Muscle of leg (tissue), 11 donors: ENCODE data around the gene CPXM1. TPM values are rescaled to one million over a fixed set of nuclear protein-coding genes. Genes with fewer than 3 reads are reported as not detected.
"Not testable (repeated sequence)": the region's sequence is repeated elsewhere in the genome, so short reads cannot be mapped to it uniquely, and the experiment has no call there.

Source experiments
- DNase-seq: peaks from one replicate; pipeline ENCODE4 v3.0.0; 2013
- H3K27ac ChIP-seq: one replicate; pipeline ENCODE4 v1.5.1; 2013; ENCODE audit warnings: mild to moderate bottlenecking, low read length, control low read depth
- H3K27me3 ChIP-seq: one replicate; pipeline ENCODE4 v1.6.1; 2013; ENCODE audit warnings: low read length; ENCODE audit not compliant: control insufficient read depth, insufficient read depth
- H3K36me3 ChIP-seq: one replicate; pipeline ENCODE4 v1.6.1; 2013; ENCODE audit warnings: low read length; ENCODE audit not compliant: control insufficient read depth, insufficient read depth
- H3K4me1 ChIP-seq: one replicate; pipeline ENCODE4 v1.6.1; 2013; ENCODE audit warnings: low read length; ENCODE audit not compliant: control insufficient read depth, insufficient read depth
- H3K4me3 ChIP-seq: one replicate; pipeline ENCODE4 v1.5.1; 2013; ENCODE audit warnings: low read length, control low read depth
- H3K9me3 ChIP-seq: replicated peaks from 2 replicates; pipeline ENCODE4 v1.6.1; 2013; ENCODE audit warnings: low read depth, low read length; ENCODE audit not compliant: control insufficient read depth
- WGBS: methylation state at CpG from one replicate; pipeline ENCODE4 v1.1.5; 2013; ENCODE audit warnings: missing lambda C conversion rate; ENCODE audit not compliant: insufficient coverage; 5-methylcytosine and 5-hydroxymethylcytosine counted together
- polyA plus RNA-seq, 8 donors: library from polyadenylated mRNA; unstranded; fragments of 120-200 nt; gene quantifications; one replicate each; pipeline versions ENCODE4 v1.2.1 to v1.2.3, GENCODE V29; 2013; ENCODE audit warnings: inconsistent platforms in 1 of 8, low replicate concordance in 1 of 8; ENCODE audit not compliant: insufficient read length in 8 of 8, insufficient read depth in 1 of 8
- total RNA-seq: library from RNA; stranded (reverse); fragments of 120-200 nt; gene quantifications from one replicate; pipeline ENCODE4 v1.2.4, GENCODE V29; 2013

CPXM1 gene
- total and polyA plus RNA-seq, 9 donors: 41.5 to 83.9 (median 61.4) TPM

- 82% methylated on average over 10 of the region's 11 CpGs for WGBS
- Histone ChIP-seq H3K4me1 (peaks cover 12% of the 10 kb centered on the region), H3K27ac (no peak overlapping the region), H3K36me3 (peaks cover 31% of the 10 kb centered on the region), H3K4me3 (no peak overlapping the region), H3K27me3 (peaks cover 6% of the 10 kb centered on the region), H3K9me3 (no peaks in the 10 kb centered on the region)
- no peak for DNase-seq
Measured at GRCh38 chr20:2794866-2795447, 5.5 kb downstream of the CPXM1 start.

- no peak overlapping the region for H3K4me3 ChIP-seq
- WGBS: 84% methylated on average over 22 of the region's 23 CpGs
- H3K9me3 ChIP-seq: no peaks in the 10 kb centered on the region
- H3K27ac ChIP-seq: no peak overlapping the region
- H3K36me3 ChIP-seq: peaks cover 31% of the 10 kb centered on the region
- no peak for DNase-seq
- H3K4me1 ChIP-seq: peaks cover 6% of the 10 kb centered on the region
- H3K27me3 ChIP-seq: peaks cover under 1% of the 10 kb centered on the region
Measured at GRCh38 chr20:2794202-2794748, 6.2 kb downstream of the CPXM1 start.

DNA sequence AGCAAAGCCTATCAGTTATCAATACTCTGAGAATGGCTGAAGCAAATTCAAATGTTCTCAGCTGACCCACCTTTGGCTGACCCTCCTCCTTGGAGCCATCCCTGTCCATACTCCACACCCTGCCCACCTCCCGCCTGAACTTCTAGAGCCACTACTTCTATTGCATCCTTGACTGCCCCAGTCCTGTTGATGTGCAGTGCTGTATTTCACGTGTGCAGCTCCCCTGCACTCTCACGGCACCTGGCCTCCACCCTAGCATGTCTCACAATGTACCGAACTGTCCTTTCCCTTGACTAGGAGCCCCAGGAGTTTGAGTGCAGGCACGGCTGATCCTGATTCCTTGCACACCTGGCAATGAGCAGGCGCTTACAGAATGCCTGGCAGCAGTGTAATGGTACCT lies 7.0 kb downstream of the CPXM1 start:
- DNase-seq: no peak
- Histone ChIP-seq H3K36me3 (peaks cover 26% of the 10 kb centered on the region), H3K4me3 (no peak overlapping the region), H3K9me3 (no peaks in the 10 kb centered on the region), H3K27me3 (no peaks in the 10 kb centered on the region), H3K4me1 (no peaks in the 10 kb centered on the region), H3K27ac (no peak overlapping the region)
- WGBS: 76% methylated on average over 6 of the region's 6 CpGs

GRCh38 chr20:2783908-2784566 lies 16.4 kb downstream of the CPXM1 start:
- H3K4me1 ChIP-seq: no peaks in the 10 kb centered on the region
- peaks cover 3% of the 10 kb centered on the region for H3K27me3 ChIP-seq
- no peak overlapping the region for H3K4me3 ChIP-seq
- no peaks in the 10 kb centered on the region for H3K9me3 ChIP-seq
- no peaks in the 10 kb centered on the region for H3K36me3 ChIP-seq
- DNase-seq: no peak
- 50% methylated on average over 1 of the region's 6 CpGs for WGBS
- no peak overlapping the region for H3K27ac ChIP-seq

GRCh38 chr20:2780948-2781347 lies 19.5 kb downstream of the CPXM1 start:
- H3K27me3 ChIP-seq: peaks cover 3% of the 10 kb centered on the region
- H3K4me3 ChIP-seq: no peak overlapping the region
- DNase-seq: no peak
- no peaks in the 10 kb centered on the region for H3K36me3 ChIP-seq
- no CpG with 5 or more reads among the region's 3 CpGs for WGBS
- H3K4me1 ChIP-seq: no peaks in the 10 kb centered on the region
- no peak overlapping the region for H3K27ac ChIP-seq
- no peaks in the 10 kb centered on the region for H3K9me3 ChIP-seq

DNA sequence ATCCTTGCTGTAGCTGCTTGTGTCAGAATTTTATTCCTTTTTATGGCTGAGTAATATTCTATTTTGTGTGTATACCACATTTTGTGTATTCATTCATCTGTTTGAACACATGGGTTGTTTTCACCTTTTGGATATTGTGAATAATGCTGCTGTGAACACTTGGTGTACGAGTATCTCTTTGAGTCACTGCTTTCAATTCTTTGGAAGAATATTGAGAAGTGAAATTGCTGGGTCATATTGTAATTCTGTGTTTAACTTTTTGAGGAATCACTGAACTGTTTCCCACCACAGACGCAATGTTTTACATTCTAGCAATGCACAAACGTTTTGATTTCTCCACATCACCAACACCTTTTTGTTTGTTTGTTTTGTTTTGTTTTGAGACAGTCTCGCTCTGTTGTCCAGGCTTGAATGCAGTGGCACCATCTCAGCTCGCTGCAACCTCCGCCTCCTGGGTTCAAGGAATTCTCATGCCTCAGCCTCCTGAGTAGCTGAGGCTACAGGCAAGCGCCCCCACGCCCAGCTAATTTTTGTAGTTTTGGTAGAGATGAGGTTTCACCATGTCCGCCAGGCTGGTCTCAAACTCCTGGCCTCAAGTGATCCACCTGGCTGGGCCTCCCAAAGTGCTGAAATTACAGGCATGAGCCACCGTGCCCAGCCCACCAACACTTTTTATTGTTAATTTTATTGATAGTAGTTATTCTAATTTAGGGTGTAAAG lies 21.7 kb downstream of the CPXM1 start:
- Histone ChIP-seq H3K36me3 (no peaks in the 10 kb centered on the region), H3K27ac (no peak overlapping the region), H3K4me3 (no peak overlapping the region), H3K27me3 (peaks cover 3% of the 10 kb centered on the region), H3K4me1 (no peaks in the 10 kb centered on the region), H3K9me3 (no peaks in the 10 kb centered on the region)
- DNase-seq: no peak
- 84% methylated on average over 3 of the region's 10 CpGs for WGBS

GRCh38 chr20:2775139-2775538 lies 25.3 kb downstream of the CPXM1 start:
- no peak overlapping the region for H3K4me3 ChIP-seq
- no peak for DNase-seq
- no peaks in the 10 kb centered on the region for H3K4me1 ChIP-seq
- peaks cover 3% of the 10 kb centered on the region for H3K27me3 ChIP-seq
- WGBS: 75% methylated on average over 1 of the region's 3 CpGs
- no peaks in the 10 kb centered on the region for H3K9me3 ChIP-seq
- no peak overlapping the region for H3K27ac ChIP-seq
- no peaks in the 10 kb centered on the region for H3K36me3 ChIP-seq

GRCh38 chr20:2773812-2774211 lies 26.6 kb downstream of the CPXM1 start:
- no peak for DNase-seq
- WGBS: 91% methylated on average over 7 of the region's 9 CpGs
- H3K27me3 ChIP-seq: peaks cover 13% of the 10 kb centered on the region
- no peaks in the 10 kb centered on the region for H3K4me1 ChIP-seq
- no peaks in the 10 kb centered on the region for H3K9me3 ChIP-seq
- no peaks in the 10 kb centered on the region for H3K36me3 ChIP-seq
- no peak overlapping the region for H3K27ac ChIP-seq
- no peak overlapping the region for H3K4me3 ChIP-seq

DNA sequence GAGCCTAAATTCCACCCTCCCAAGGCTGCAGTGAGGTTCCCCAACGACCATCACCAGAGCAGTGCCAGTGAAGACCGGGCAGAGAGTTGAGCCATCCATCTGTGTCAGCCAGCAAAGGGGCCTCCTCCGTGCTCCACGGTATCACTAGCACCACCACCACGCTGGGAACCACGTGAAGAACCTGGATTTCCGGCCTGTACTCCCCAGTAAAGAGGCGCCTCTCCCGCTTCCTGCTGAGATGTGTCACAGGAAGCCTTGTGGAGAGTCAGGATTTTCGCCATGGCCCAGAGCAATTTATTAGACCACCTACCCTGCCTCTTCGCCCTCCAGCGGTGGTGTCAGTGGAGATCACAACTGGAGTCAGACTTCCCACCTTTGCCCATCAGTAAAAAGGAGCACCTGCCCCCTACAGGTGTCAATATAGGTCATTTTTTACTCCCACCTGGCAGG lies 28.8 kb downstream of the CPXM1 start:
- H3K9me3 ChIP-seq: no peaks in the 10 kb centered on the region
- WGBS: 6% methylated on average over 2 of the region's 12 CpGs
- H3K27me3 ChIP-seq: peaks cover 17% of the 10 kb centered on the region
- H3K27ac ChIP-seq: no peak overlapping the region
- no peaks in the 10 kb centered on the region for H3K36me3 ChIP-seq
- no peak for DNase-seq
- H3K4me1 ChIP-seq: no peaks in the 10 kb centered on the region
- H3K4me3 ChIP-seq: no peak overlapping the region

DNA sequence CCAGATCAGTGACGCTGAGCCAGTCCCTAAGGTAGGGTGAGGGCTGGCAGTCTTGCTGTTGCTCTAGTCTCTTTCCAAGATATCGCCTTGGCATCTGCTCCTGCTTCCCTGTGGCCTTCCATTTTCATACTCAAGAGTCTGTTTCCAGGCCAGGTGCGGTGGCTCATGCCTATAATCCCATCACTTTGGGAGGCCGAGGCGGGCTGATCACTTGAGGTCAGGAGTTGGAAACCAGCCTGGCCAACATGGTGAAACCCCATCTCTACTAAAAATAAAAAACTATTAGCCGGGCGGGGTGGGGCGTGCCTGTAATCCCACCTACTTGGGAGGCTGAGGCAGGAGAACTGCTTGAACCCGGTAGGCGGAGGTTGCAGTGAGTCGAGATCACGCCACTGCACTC lies 30.3 kb downstream of the CPXM1 start:
- H3K4me1 ChIP-seq, DNase-seq, H3K9me3 ChIP-seq, H3K4me3 ChIP-seq, H3K27ac ChIP-seq, H3K36me3 ChIP-seq: not testable (repeated sequence)
- H3K27me3 ChIP-seq: peaks cover 17% of the 10 kb centered on the region
- 92% methylated on average over 8 of the region's 12 CpGs for WGBS
